Loucy (cell line): ENCODE results near the gene TRMO.

Source experiments
- H2AFZ ChIP-seq: fragments of 200-600 bp; sonication (generic); 2 replicates; pipeline ENCODE4 v1.6.0; 2016; ENCODE audit warnings: antibody characterized with exemption, mild to moderate bottlenecking, low read length, moderate library complexity
- H3F3A ChIP-seq: fragments of 200-600 bp; 2 replicates; pipeline ENCODE4 v1.6.0; 2016; ENCODE audit warnings: antibody characterized with exemption, low read depth, mild to moderate bottlenecking
- H3K27me3 ChIP-seq: fragments of 200-600 bp; sonication (generic); 2 replicates; pipeline ENCODE4 v1.6.1; 2014; ENCODE audit warnings: low read length, mild to moderate bottlenecking; ENCODE audit not compliant: insufficient read depth, poor library complexity, severe bottlenecking
- H3K36me3 ChIP-seq: fragments of 200-600 bp; sonication (generic); 2 replicates; pipeline ENCODE4 v1.6.1; 2016; ENCODE audit warnings: low read length; ENCODE audit not compliant: insufficient read depth
- H3K4me1 ChIP-seq: fragments of 200-600 bp; sonication (generic); 2 replicates; pipeline ENCODE4 v1.5.1; 2014; ENCODE audit warnings: low read length, mild to moderate bottlenecking; ENCODE audit not compliant: insufficient read depth, poor library complexity, severe bottlenecking
- H3K4me2 ChIP-seq: fragments of 200-600 bp; sonication (generic); 2 replicates; pipeline ENCODE4 v1.6.0; 2014; ENCODE audit warnings: antibody characterized with exemption, low read length, low read depth, mild to moderate bottlenecking; ENCODE audit not compliant: poor library complexity, severe bottlenecking
- H3K4me3 ChIP-seq: fragments of 200-600 bp; sonication (generic); 2 replicates; pipeline ENCODE4 v1.5.1; 2014; ENCODE audit warnings: low read length, mild to moderate bottlenecking, mixed read lengths; ENCODE audit not compliant: poor library complexity, severe bottlenecking
- H3K79me2 ChIP-seq: fragments of 200-600 bp; sonication (generic); 2 replicates; pipeline ENCODE4 v1.6.1; 2014; ENCODE audit warnings: low read length; ENCODE audit not compliant: insufficient read depth
- H3K9ac ChIP-seq: fragments of 200-600 bp; sonication (generic); 2 replicates; pipeline ENCODE4 v1.6.0; 2014; ENCODE audit warnings: mild to moderate bottlenecking, low read depth, low read length, moderate library complexity; ENCODE audit not compliant: poor library complexity, severe bottlenecking
- H3K9me2 ChIP-seq: fragments of 200-600 bp; sonication (generic); replicated peaks from 2 replicates; pipeline ENCODE4 v1.6.1; 2016; ENCODE audit warnings: low read depth, low read length, mixed read lengths
- H3K9me3 ChIP-seq: fragments of 200-600 bp; sonication (generic); 2 replicates; pipeline ENCODE4 v1.6.1; 2014; ENCODE audit warnings: mild to moderate bottlenecking, antibody characterized with exemption, low read length, low read depth; ENCODE audit not compliant: insufficient read depth
- H4K20me1 ChIP-seq: fragments of 200-600 bp; sonication (generic); 2 replicates; pipeline ENCODE4 v1.6.0; 2014; ENCODE audit warnings: antibody characterized with exemption, low read length, mild to moderate bottlenecking; ENCODE audit not compliant: insufficient read depth, poor library complexity, severe bottlenecking
- CTCF ChIP-seq: fragments of 200-600 bp; sonication (generic); conservative IDR thresholded peaks from 2 replicates; pipeline ENCODE4 v1.5.1; 2014; ENCODE audit warnings: mild to moderate bottlenecking, antibody characterized with exemption, low read length
- EZH2phosphoT487 ChIP-seq: fragments of 200-600 bp; IDR thresholded peaks from 2 replicates; pipeline ENCODE4 v1.6.1; 2018; ENCODE audit warnings: antibody characterized with exemption, mild to moderate bottlenecking, moderate library complexity, borderline replicate concordance

Gene TRMO

DNA sequence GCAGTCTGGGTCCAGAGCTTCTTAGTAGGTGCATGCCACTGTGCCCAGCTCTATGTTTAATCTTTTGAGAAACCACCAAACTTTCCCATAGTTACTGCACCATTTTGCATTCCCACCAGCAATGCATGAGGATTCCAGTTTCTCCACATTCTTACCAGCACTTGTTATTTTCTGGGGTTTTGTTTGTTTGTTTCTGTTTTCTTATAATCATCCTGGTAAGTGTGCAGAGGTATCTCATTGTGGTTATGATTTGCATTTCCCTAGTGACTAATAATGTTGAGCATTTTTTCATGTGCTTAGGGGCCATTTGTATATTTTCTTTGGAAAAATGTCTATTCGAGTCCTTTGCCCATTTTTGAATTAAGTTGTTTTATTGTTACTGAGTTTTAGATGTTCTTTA lies 57.9 kb downstream of the TRMO start:
- Histone ChIP-seq H4K20me1 (no peaks in the 10 kb centered on the region), H3K9ac (no peak overlapping the region), H3K4me1 (no peaks in the 10 kb centered on the region), H3K4me2 (no peak overlapping the region), H3K27me3 (no peaks in the 10 kb centered on the region), H2AFZ (no peak overlapping the region), H3K9me3 (no peaks in the 10 kb centered on the region), H3F3A (no peaks in the 10 kb centered on the region), H3K4me3 (no peak overlapping the region), H3K9me2 (no peaks in the 10 kb centered on the region), H3K36me3 (no peaks in the 10 kb centered on the region), H3K79me2 (no peaks in the 10 kb centered on the region)
- TF ChIP-seq CTCF: no peak
- no peak for TF ChIP-seq EZH2phosphoT487

- H3K4me2 ChIP-seq: no peak overlapping the region
- H2AFZ ChIP-seq: no peak overlapping the region
- H3K9me2 ChIP-seq: no peaks in the 10 kb centered on the region
- H3K4me1 ChIP-seq: no peaks in the 10 kb centered on the region
- H3K79me2 ChIP-seq: no peaks in the 10 kb centered on the region
- H3K36me3 ChIP-seq: no peaks in the 10 kb centered on the region
- TF ChIP-seq EZH2phosphoT487 (no peak), CTCF (no peak)
- no peaks in the 10 kb centered on the region for H3K9me3 ChIP-seq
- H3K27me3 ChIP-seq: no peaks in the 10 kb centered on the region
- no peaks in the 10 kb centered on the region for H3F3A ChIP-seq
- H3K9ac ChIP-seq: no peak overlapping the region
- H3K4me3 ChIP-seq: no peak overlapping the region
- no peaks in the 10 kb centered on the region for H4K20me1 ChIP-seq
Observed at GRCh38 chr9:97863314-97863713, 59.0 kb downstream of the TRMO start.

- H3K9ac ChIP-seq: no peak overlapping the region
Observed at GRCh38 chr9:97861148-97861475, 61.2 kb downstream of the TRMO start.

More at GRCh38 chr9:97861148-97861475, 61.2 kb downstream of the TRMO start:
- Histone ChIP-seq H3K4me2 (no peak overlapping the region), H4K20me1 (no peaks in the 10 kb centered on the region), H3K4me1 (no peaks in the 10 kb centered on the region), H3K9me2 (no peaks in the 10 kb centered on the region), H3K79me2 (no peaks in the 10 kb centered on the region), H3K27me3 (no peaks in the 10 kb centered on the region), H3F3A (no peaks in the 10 kb centered on the region), H3K4me3 (no peak overlapping the region), H3K36me3 (no peaks in the 10 kb centered on the region), H2AFZ (no peak overlapping the region), H3K9me3 (no peaks in the 10 kb centered on the region)
- no peak for TF ChIP-seq CTCF
- TF ChIP-seq EZH2phosphoT487: no peak
